HEK293 (cell line): ENCODE data around the gene RPL7A.

ENCODE experiments used
- BCL11A ChIP-seq: fragments of 450-650 bp; formaldehyde crosslinking; IDR thresholded peaks from 2 replicates; pipeline ENCODE4 v1.5.1; 2016; ENCODE audit warnings: low read depth, missing biosample characterization, missing genetic modification characterization
- KLF1 ChIP-seq: fragments of 450-650 bp; formaldehyde crosslinking; IDR thresholded peaks from 2 replicates; pipeline ENCODE4 v1.5.1; 2016; ENCODE audit warnings: missing biosample characterization, missing genetic modification characterization
- KLF16 ChIP-seq: fragments of 450-650 bp; formaldehyde crosslinking; IDR thresholded peaks from 2 replicates; pipeline ENCODE4 v1.5.1; 2017; ENCODE audit warnings: missing biosample characterization, missing genetic modification characterization
- REST ChIP-seq: fragments of 450-650 bp; formaldehyde crosslinking; IDR thresholded peaks from 2 replicates; pipeline ENCODE4 v1.5.1; 2016; ENCODE audit warnings: missing biosample characterization, missing genetic modification characterization
- ZNF585B ChIP-seq: fragments of 450-650 bp; formaldehyde crosslinking; IDR thresholded peaks from 2 replicates; pipeline ENCODE4 v1.5.1; 2016; ENCODE audit warnings: missing biosample characterization, missing genetic modification characterization
- ZNF639 ChIP-seq: fragments of 450-650 bp; formaldehyde crosslinking; IDR thresholded peaks from 2 replicates; pipeline ENCODE4 v1.5.1; 2016; ENCODE audit warnings: missing biosample characterization, missing genetic modification characterization
- TF ChIP-seq, protein P1 (sequence below): fragments of 450-650 bp; formaldehyde crosslinking; IDR thresholded peaks from 2 replicates; pipeline ENCODE4 v1.5.1; 2016; ENCODE audit warnings: missing biosample characterization, missing genetic modification characterization
- TF ChIP-seq, protein P2 (sequence below): fragments of 450-650 bp; formaldehyde crosslinking; IDR thresholded peaks from 2 replicates; pipeline ENCODE4 v1.5.1; 2016; ENCODE audit warnings: missing biosample characterization, missing genetic modification characterization

- TF ChIP-seq, protein P1, sequence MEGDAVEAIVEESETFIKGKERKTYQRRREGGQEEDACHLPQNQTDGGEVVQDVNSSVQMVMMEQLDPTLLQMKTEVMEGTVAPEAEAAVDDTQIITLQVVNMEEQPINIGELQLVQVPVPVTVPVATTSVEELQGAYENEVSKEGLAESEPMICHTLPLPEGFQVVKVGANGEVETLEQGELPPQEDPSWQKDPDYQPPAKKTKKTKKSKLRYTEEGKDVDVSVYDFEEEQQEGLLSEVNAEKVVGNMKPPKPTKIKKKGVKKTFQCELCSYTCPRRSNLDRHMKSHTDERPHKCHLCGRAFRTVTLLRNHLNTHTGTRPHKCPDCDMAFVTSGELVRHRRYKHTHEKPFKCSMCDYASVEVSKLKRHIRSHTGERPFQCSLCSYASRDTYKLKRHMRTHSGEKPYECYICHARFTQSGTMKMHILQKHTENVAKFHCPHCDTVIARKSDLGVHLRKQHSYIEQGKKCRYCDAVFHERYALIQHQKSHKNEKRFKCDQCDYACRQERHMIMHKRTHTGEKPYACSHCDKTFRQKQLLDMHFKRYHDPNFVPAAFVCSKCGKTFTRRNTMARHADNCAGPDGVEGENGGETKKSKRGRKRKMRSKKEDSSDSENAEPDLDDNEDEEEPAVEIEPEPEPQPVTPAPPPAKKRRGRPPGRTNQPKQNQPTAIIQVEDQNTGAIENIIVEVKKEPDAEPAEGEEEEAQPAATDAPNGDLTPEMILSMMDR (tag by site-specific recombination), result no peak
- TF ChIP-seq KLF16 (no peak), REST (tag by site-specific recombination) (no peak), KLF1 (no peak), ZNF585B (tag by site-specific recombination) (no peak), BCL11A (tag by site-specific recombination) (no peak), ZNF639 (tag by site-specific recombination) (no peak)
- TF ChIP-seq, protein P2, sequence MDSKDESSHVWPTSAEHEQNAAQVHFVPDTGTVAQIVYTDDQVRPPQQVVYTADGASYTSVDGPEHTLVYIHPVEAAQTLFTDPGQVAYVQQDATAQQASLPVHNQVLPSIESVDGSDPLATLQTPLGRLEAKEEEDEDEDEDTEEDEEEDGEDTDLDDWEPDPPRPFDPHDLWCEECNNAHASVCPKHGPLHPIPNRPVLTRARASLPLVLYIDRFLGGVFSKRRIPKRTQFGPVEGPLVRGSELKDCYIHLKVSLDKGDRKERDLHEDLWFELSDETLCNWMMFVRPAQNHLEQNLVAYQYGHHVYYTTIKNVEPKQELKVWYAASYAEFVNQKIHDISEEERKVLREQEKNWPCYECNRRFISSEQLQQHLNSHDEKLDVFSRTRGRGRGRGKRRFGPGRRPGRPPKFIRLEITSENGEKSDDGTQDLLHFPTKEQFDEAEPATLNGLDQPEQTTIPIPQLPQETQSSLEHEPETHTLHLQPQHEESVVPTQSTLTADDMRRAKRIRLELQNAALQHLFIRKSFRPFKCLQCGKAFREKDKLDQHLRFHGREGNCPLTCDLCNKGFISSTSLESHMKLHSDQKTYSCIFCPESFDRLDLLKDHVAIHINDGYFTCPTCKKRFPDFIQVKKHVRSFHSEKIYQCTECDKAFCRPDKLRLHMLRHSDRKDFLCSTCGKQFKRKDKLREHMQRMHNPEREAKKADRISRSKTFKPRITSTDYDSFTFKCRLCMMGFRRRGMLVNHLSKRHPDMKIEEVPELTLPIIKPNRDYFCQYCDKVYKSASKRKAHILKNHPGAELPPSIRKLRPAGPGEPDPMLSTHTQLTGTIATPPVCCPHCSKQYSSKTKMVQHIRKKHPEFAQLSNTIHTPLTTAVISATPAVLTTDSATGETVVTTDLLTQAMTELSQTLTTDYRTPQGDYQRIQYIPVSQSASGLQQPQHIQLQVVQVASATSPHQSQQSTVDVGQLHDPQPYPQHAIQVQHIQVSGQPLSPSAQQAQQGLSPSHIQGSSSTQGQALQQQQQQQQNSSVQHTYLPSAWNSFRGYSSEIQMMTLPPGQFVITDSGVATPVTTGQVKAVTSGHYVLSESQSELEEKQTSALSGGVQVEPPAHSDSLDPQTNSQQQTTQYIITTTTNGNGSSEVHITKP (tag by site-specific recombination), result no peak
Measured at GRCh38 chr9:133369933-133370332, 21.9 kb downstream of the RPL7A start.
